Gastroesophageal sphincter (tissue), 3 donors: ENCODE measurements around the gene FAM3A.

Experiments
- CTCF ChIP-seq, 4 experiments: fragments of 200-600 bp in 2 of 4; fragments of 450-650 bp in 2 of 4; sonication (generic) in 1 of 4; IDR thresholded peaks; one replicate each; pipeline ENCODE4 v1.5.1; 2017 to 2019; ENCODE audit warnings: antibody characterized with exemption in 4 of 4, mild to moderate bottlenecking in 2 of 4, moderate library complexity in 2 of 4
- EP300 ChIP-seq: sonication (generic); formaldehyde crosslinking; IDR thresholded peaks from one replicate; pipeline ENCODE4 v1.6.1; 2017; ENCODE audit warnings: antibody characterized with exemption, mild to moderate bottlenecking

GRCh38 chrX:154470434-154470833, 45.6 kb downstream of the FAM3A start:
- TF ChIP-seq EP300 (no peak), CTCF (IDR thresholded peaks at IDR 0.05) (no peak)
